HT1080 (cell line): ENCODE measurements around the gene KDM5B. TPM values are rescaled to one million over a fixed set of nuclear protein-coding genes. Genes with fewer than 3 reads are reported as not detected.
"Not testable (repeated sequence)": the region's sequence is repeated elsewhere in the genome, so short reads cannot be mapped to it uniquely, and the experiment has no call there.

Experiments used
- DNase-seq: peaks from one replicate; pipeline ENCODE4 v3.0.0-alpha.2; 2015; ENCODE audit warnings: low read depth
- polyA plus RNA-seq, 2 experiments: library from polyadenylated mRNA; depleted of rRNA; stranded (reverse); fragments of >200 nt; gene quantifications; 2 replicates each; pipeline ENCODE4 v1.2.3, GENCODE V29; 2015
- total RNA-seq: library from RNA; depleted of rRNA; stranded (reverse); fragments of >200 nt; shearing (Covaris generic); gene quantifications from 2 replicates; pipeline ENCODE4 v1.2.3, GENCODE V29; 2014; rRNA removed

KDM5B gene
- total RNA-seq, result 14.2 and 15.7 TPM in 2 replicates
- 13.6 and 17.3 TPM in 2 replicates for polyA plus RNA-seq (2015; cell fraction: cytosol; rRNA removed)
- polyA plus RNA-seq (2015; cell fraction: nucleus; rRNA removed), result 63.4 and 66.2 TPM in 2 replicates

GRCh38 chr1:202807926-202808757 lies at the start of gene KDM5B:
Gene KDM5B (minus strand): TSS chr1:202808421. CDS start chr1:202808305, 116 bp downstream.
- peak; percentile 32 for DNase-seq

GRCh38 chr1:202857136-202857610 lies 49.0 kb upstream of the KDM5B start:
- DNase-seq, result no peak

GRCh38 chr1:202856014-202856413 lies 47.8 kb upstream of the KDM5B start:
- no peak for DNase-seq

GRCh38 chr1:202854787-202855186 lies 46.6 kb upstream of the KDM5B start:
- no peak for DNase-seq

GRCh38 chr1:202852163-202852904 lies 44.1 kb upstream of the KDM5B start:
- peak; percentile 64 for DNase-seq

GRCh38 chr1:202850593-202851362 lies 42.6 kb upstream of the KDM5B start:
- DNase-seq, result no peak

- no peak for DNase-seq
Measured at GRCh38 chr1:202848191-202848542, 39.9 kb upstream of the KDM5B start.

- no peak for DNase-seq
Measured at GRCh38 chr1:202844935-202845334, 36.7 kb upstream of the KDM5B start.

- no peak for DNase-seq
Measured at GRCh38 chr1:202844259-202844658, 36.0 kb upstream of the KDM5B start.

- DNase-seq, result no peak
Measured at GRCh38 chr1:202843081-202843480, 34.9 kb upstream of the KDM5B start.

- no peak for DNase-seq
Measured at GRCh38 chr1:202837746-202838262, 29.6 kb upstream of the KDM5B start.

GRCh38 chr1:202836623-202837403 lies 28.6 kb upstream of the KDM5B start:
- DNase-seq, result no peak

GRCh38 chr1:202835548-202836072 lies 27.4 kb upstream of the KDM5B start:
- DNase-seq, result no peak

- no peak for DNase-seq
Measured at GRCh38 chr1:202834771-202835547, 26.7 kb upstream of the KDM5B start.

GRCh38 chr1:202831906-202832305 lies 23.7 kb upstream of the KDM5B start:
- no peak for DNase-seq

- DNase-seq, result not testable (repeated sequence)
Measured at GRCh38 chr1:202829223-202829622, 21.0 kb upstream of the KDM5B start.

GRCh38 chr1:202825748-202826147 lies 17.5 kb upstream of the KDM5B start:
- no peak for DNase-seq

GRCh38 chr1:202821467-202821866 lies 13.2 kb upstream of the KDM5B start:
- DNase-seq, result no peak

GRCh38 chr1:202818819-202819218 lies 10.6 kb upstream of the KDM5B start:
- DNase-seq, result no peak
